IMR-90 (cell line): ENCODE measurements around the gene CC2D2A. TPM values are rescaled to one million over a fixed set of nuclear protein-coding genes. Genes with fewer than 3 reads are reported as not detected.

ENCODE experiments used
- ATAC-seq: fragments of 200-7000 bp; cut with Tn5 transposase; 2 replicates; pipeline ENCODE4 v1.9.1; 2020; ENCODE audit warnings: low read depth, mild to moderate bottlenecking, moderate library complexity
- BruUV-seq: library from RNA; stranded (reverse); fragments of 400-500 nt; replicated peaks from 2 replicates; lab custom pipeline; 2021; lab: Mats Ljungman, UMichigan
- CTCF ChIA-PET: fragments of 300-600 bp; formaldehyde crosslinking; extraction: SDS; loops from one replicate; lab custom pipeline; 2021; ENCODE audit warnings: antibody characterized with exemption; lab: Yijun Ruan, JAX
- POLR2A ChIA-PET: fragments of 300-600 bp; sonication (Branson Sonifier 250); formaldehyde crosslinking; loops from one replicate; lab custom pipeline; 2022; ENCODE audit warnings: antibody characterized with exemption; ENCODE audit not compliant: unreplicated experiment; lab: Charles Lee
- DNase-seq: peaks from one replicate; pipeline ENCODE4 v3.0.0; 2013
- H2AFZ ChIP-seq: replicated peaks from 2 replicates; pipeline ENCODE3; 2013; ENCODE audit warnings: low read length, mild to moderate bottlenecking; ENCODE audit not compliant: poor library complexity
- H2AK5ac ChIP-seq: 2 replicates; pipeline ENCODE4 v1.6.1; 2013; ENCODE audit warnings: low read depth, low read length, inconsistent platforms
- H2AK9ac ChIP-seq: replicated peaks from 2 replicates; pipeline ENCODE3; 2013; ENCODE audit warnings: mild to moderate bottlenecking, low read depth, low read length, moderate library complexity; ENCODE audit not compliant: poor library complexity
- H2BK120ac ChIP-seq: 2 replicates; pipeline ENCODE4 v1.6.1; 2013; ENCODE audit warnings: low read depth, low read length, inconsistent platforms
- H2BK15ac ChIP-seq: 3 replicates; pipeline ENCODE4 v1.6.1; 2013; ENCODE audit warnings: low read depth, low read length, inconsistent platforms
- H2BK20ac ChIP-seq: 2 replicates; pipeline ENCODE4 v1.6.1; 2013; ENCODE audit warnings: low read depth, mild to moderate bottlenecking, inconsistent platforms, low read length, moderate library complexity
- H2BK5ac ChIP-seq: 2 replicates; pipeline ENCODE4 v1.6.1; 2013; ENCODE audit warnings: mild to moderate bottlenecking, low read depth, low read length, inconsistent platforms; ENCODE audit not compliant: poor library complexity, severe bottlenecking
- H3K14ac ChIP-seq: replicated peaks from 2 replicates; pipeline ENCODE4 v1.6.1; 2013; ENCODE audit warnings: low read depth, low read length, inconsistent platforms
- H3K18ac ChIP-seq: 2 replicates; pipeline ENCODE4 v1.6.1; 2013; ENCODE audit warnings: low read depth, low read length, control low read depth
- H3K23ac ChIP-seq: 2 replicates; pipeline ENCODE4 v1.6.1; 2013; ENCODE audit warnings: low read depth, low read length, inconsistent platforms
- H3K27ac ChIP-seq: 2 replicates; pipeline ENCODE4 v1.5.1; 2013; ENCODE audit warnings: mild to moderate bottlenecking, control low read depth, low read length; ENCODE audit not compliant: insufficient read depth
- H3K27me3 ChIP-seq: 2 replicates; pipeline ENCODE4 v1.6.1; 2013; ENCODE audit warnings: low read length; ENCODE audit not compliant: control insufficient read depth, insufficient read depth
- H3K36me3 ChIP-seq: 2 replicates; pipeline ENCODE4 v1.6.1; 2013; ENCODE audit warnings: low read length, mixed read lengths; ENCODE audit not compliant: control insufficient read depth, insufficient read depth
- H3K4ac ChIP-seq: 2 replicates; pipeline ENCODE4 v1.6.1; 2013; ENCODE audit warnings: low read depth, low read length, inconsistent platforms
- H3K4me1 ChIP-seq: 2 replicates; pipeline ENCODE4 v1.6.1; 2013; ENCODE audit warnings: low read length, mixed read lengths; ENCODE audit not compliant: control insufficient read depth, insufficient read depth
- H3K4me2 ChIP-seq: 2 replicates; pipeline ENCODE4 v1.6.1; 2013; ENCODE audit warnings: low read depth, mild to moderate bottlenecking, control low read depth, low read length, moderate library complexity
- H3K4me3 ChIP-seq: 2 replicates; pipeline ENCODE4 v1.5.1; 2013; ENCODE audit warnings: low read depth, mild to moderate bottlenecking, control low read depth, low read length, moderate library complexity; ENCODE audit not compliant: insufficient read depth
- H3K56ac ChIP-seq: 2 replicates; pipeline ENCODE4 v1.6.1; 2013; ENCODE audit warnings: low read length, inconsistent platforms; ENCODE audit not compliant: insufficient read depth; ENCODE audit errors: extremely low read depth
- H3K79me1 ChIP-seq, 2 experiments: 2 replicates each; pipeline ENCODE4 v1.6.1; 2013; ENCODE audit warnings: low read length in 2 of 2, inconsistent platforms in 1 of 2, low read depth in 1 of 2
- H3K9ac ChIP-seq: 2 replicates; pipeline ENCODE4 v1.6.1; 2013; ENCODE audit warnings: low read depth, low read length, control low read depth
- H3K9me1 ChIP-seq: 2 replicates; pipeline ENCODE4 v1.6.1; 2013; ENCODE audit warnings: low read length, inconsistent platforms; ENCODE audit not compliant: insufficient read depth
- H3K9me3 ChIP-seq: 2 replicates; pipeline ENCODE4 v1.6.1; 2013; ENCODE audit warnings: low read length; ENCODE audit not compliant: control insufficient read depth, insufficient read depth
- H4K20me1 ChIP-seq: 2 replicates; pipeline ENCODE4 v1.6.1; 2013; ENCODE audit warnings: low read length, inconsistent platforms; ENCODE audit not compliant: insufficient read depth
- H4K5ac ChIP-seq: 2 replicates; pipeline ENCODE4 v1.6.1; 2013; ENCODE audit warnings: mild to moderate bottlenecking, low read depth, low read length, control low read depth
- H4K8ac ChIP-seq, 2 experiments: 2 replicates each; pipeline ENCODE4 v1.6.1; 2013; ENCODE audit warnings: low read depth in 2 of 2, low read length in 2 of 2, control low read depth in 1 of 2, inconsistent platforms in 1 of 2
- H4K91ac ChIP-seq: 2 replicates; pipeline ENCODE4 v1.6.1; 2013; ENCODE audit warnings: low read depth, low read length, inconsistent platforms; ENCODE audit not compliant: insufficient read depth
- BHLHE40 ChIP-seq: fragments of 150-350 bp; IDR thresholded peaks from 2 replicates; pipeline ENCODE4 v1.6.1; 2016; ENCODE audit warnings: mild to moderate bottlenecking, low read depth, low read length
- CEBPB ChIP-seq: IDR thresholded peaks from 2 replicates; pipeline ENCODE4 v1.6.1; 2012; ENCODE audit warnings: low read depth, low read length, improper control_type of control experiment
- CHD1 ChIP-seq: IDR thresholded peaks from 2 replicates; pipeline ENCODE4 v1.6.1; 2012; ENCODE audit warnings: low read depth, low read length, improper control_type of control experiment
- FOS ChIP-seq: fragments of 150-350 bp; IDR thresholded peaks from 2 replicates; pipeline ENCODE4 v1.6.1; 2016; ENCODE audit warnings: low read depth, low read length
- MAFK ChIP-seq: IDR thresholded peaks from 2 replicates; pipeline ENCODE4 v1.6.1; 2012; ENCODE audit warnings: low read depth, low read length, improper control_type of control experiment
- MAZ ChIP-seq: IDR thresholded peaks from 2 replicates; pipeline ENCODE4 v1.6.1; 2012; ENCODE audit warnings: low read depth, mild to moderate bottlenecking, low read length, improper control_type of control experiment, moderate library complexity, borderline replicate concordance
- MXI1 ChIP-seq: IDR thresholded peaks from 2 replicates; pipeline ENCODE4 v1.6.1; 2012; ENCODE audit warnings: low read depth, mild to moderate bottlenecking, low read length, moderate library complexity, borderline replicate concordance
- NFE2L2 ChIP-seq: fragments of 150-350 bp; IDR thresholded peaks from 2 replicates; pipeline ENCODE4 v1.6.1; 2016; ENCODE audit warnings: low read depth, mild to moderate bottlenecking, low read length
- POLR2A ChIP-seq: IDR thresholded peaks from 2 replicates; pipeline ENCODE4 v1.6.1; 2012; ENCODE audit warnings: mild to moderate bottlenecking, low read depth, low read length
- RAD21 ChIP-seq: IDR thresholded peaks from 2 replicates; pipeline ENCODE4 v1.6.1; 2012; ENCODE audit warnings: low read length, improper control_type of control experiment
- RCOR1 ChIP-seq: IDR thresholded peaks from 2 replicates; pipeline ENCODE4 v1.6.1; 2012; ENCODE audit warnings: mild to moderate bottlenecking, low read length, improper control_type of control experiment; ENCODE audit not compliant: insufficient replicate concordance
- RFX5 ChIP-seq: IDR thresholded peaks from 2 replicates; pipeline ENCODE4 v1.8.0; 2012; ENCODE audit warnings: low read depth, mild to moderate bottlenecking, low read length, moderate library complexity
- SMC3 ChIP-seq: fragments of 150-350 bp; IDR thresholded peaks from 2 replicates; pipeline ENCODE4 v1.6.1; 2016; ENCODE audit warnings: low read depth, mild to moderate bottlenecking, antibody characterized with exemption, low read length, moderate library complexity
- whole genome bisulfite sequencing, 2 experiments: methylation state at CpG; one replicate each; pipeline versions ENCODE4 v1.1.5 to v1.1.7; 2013; ENCODE audit warnings: missing lambda C conversion rate in 2 of 2; ENCODE audit not compliant: insufficient read length in 1 of 2; ENCODE audit errors: extremely low coverage in 2 of 2; 5-methylcytosine and 5-hydroxymethylcytosine counted together
- dilution Hi-C: fragments of 300-500 bp; cut with HindIII; formaldehyde crosslinking; loops from one replicate; pipeline ENCODE4 v1.14.3; 2018; ENCODE audit warnings: low sequenced_read_pairs; ENCODE audit not compliant: unreplicated experiment
- in situ Hi-C: fragments of 300-500 bp; cut with MboI; formaldehyde crosslinking; loops from 3 replicates; pipeline ENCODE4 v1.14.3; 2019; ENCODE audit warnings: low sequenced_read_pairs, inconsistent platforms, mixed read lengths
- intact Hi-C: fragments of 100-400 bp; cut with micrococcal nuclease; formaldehyde crosslinking; loops from 2 replicates; pipeline ENCODE4 v1.10.0; 2022
- polyA plus RNA-seq, 3 experiments: library from polyadenylated mRNA; depleted of rRNA; stranded (reverse); fragments of >200 nt; gene quantifications; 2 replicates each; pipeline ENCODE4 v1.2.3, GENCODE V29; 2012; ENCODE audit warnings: low replicate concordance in 1 of 3
- total RNA-seq: library from RNA; depleted of rRNA; stranded (reverse); fragments of >200 nt; gene quantifications from 2 replicates; pipeline ENCODE4 v1.2.3, GENCODE V29; 2012
- TF ChIP-seq, protein P1 (sequence below): fragments of 150-350 bp; IDR thresholded peaks from 2 replicates; pipeline ENCODE4 v1.6.1; 2016; ENCODE audit warnings: low read depth, mild to moderate bottlenecking, low read length, moderate library complexity, borderline replicate concordance
- TF ChIP-seq, protein P2 (sequence below): fragments of 150-350 bp; IDR thresholded peaks from 2 replicates; pipeline ENCODE4 v1.6.1; 2017; ENCODE audit warnings: mild to moderate bottlenecking, antibody characterized with exemption, low read length, low read depth
- TF ChIP-seq, protein P3 (sequence below): conservative IDR thresholded peaks from 2 replicates; pipeline ENCODE4 v1.5.1; 2012; ENCODE audit warnings: mild to moderate bottlenecking, low read depth, low read length, improper control_type of control experiment

The CC2D2A gene
- total and polyA plus RNA-seq, 2 of the 4 experiments (the other 2 are of a cell fraction), result 20.8 to 26.3 TPM

DNA sequence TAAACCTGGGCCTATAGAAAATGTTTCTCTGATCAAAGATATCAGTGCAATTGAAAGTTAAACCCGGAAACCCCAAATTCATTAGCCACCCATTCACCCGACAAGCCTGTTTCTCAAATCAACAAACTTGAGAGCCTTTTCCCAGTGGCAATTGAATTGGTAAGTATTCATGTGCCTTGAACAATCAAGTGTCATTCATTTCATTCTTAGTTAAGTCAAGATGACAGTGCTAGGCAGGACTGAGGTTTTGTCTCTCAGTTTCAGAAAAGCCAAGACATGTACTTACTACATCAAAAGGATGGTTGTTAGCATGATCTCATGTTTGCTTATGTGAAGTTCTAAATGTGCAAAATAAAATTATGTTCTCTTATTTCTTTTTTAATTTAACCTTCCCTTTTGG lies 32.3 kb downstream of the CC2D2A start:
- Histone ChIP-seq H3K14ac (no peak overlapping the region), H2BK20ac (no peak overlapping the region), H4K8ac (no peak overlapping the region), H2BK5ac (no peak overlapping the region), H3K56ac (no peak overlapping the region), H2BK120ac (no peak overlapping the region), H3K4me3 (no peak overlapping the region), H3K27me3 (no peaks in the 10 kb centered on the region), H4K91ac (no peak overlapping the region), H2BK15ac (no peak overlapping the region), H2AFZ (no peak overlapping the region), H3K9ac (no peak overlapping the region), H4K20me1 (no peaks in the 10 kb centered on the region), H3K36me3 (peaks cover 9% of the 10 kb centered on the region), H3K79me1 (peaks cover 3 to 10% of the 10 kb centered on the region in 2 experiments; a peak in 2 of 4 replicates), H2AK5ac (no peak overlapping the region), H2AK9ac (no peak overlapping the region), H3K4me2 (no peak overlapping the region), H3K23ac (no peak overlapping the region), H4K5ac (no peak overlapping the region), H3K18ac (no peak overlapping the region), H3K27ac (no peak overlapping the region), H3K4me1 (no peaks in the 10 kb centered on the region; the same call in 1 of the 2 replicates), H3K9me3 (peaks cover 3% of the 10 kb centered on the region; the same call in 1 of the 2 replicates), H3K9me1 (peaks cover 5% of the 10 kb centered on the region; the same call in 1 of the 2 replicates), H3K4ac (no peak overlapping the region)
- CTCF ChIA-PET, result no interaction called here
- ATAC-seq, result no peak
- in situ Hi-C loops (no loop called here), dilution Hi-C loops (no loop called here), intact Hi-C loops (no loop called here)
- no peak for TF ChIP-seq NFE2L2
- no peak for TF ChIP-seq MXI1
- no peak for TF ChIP-seq FOS
- no peak for TF ChIP-seq RAD21
- no peak for TF ChIP-seq MAZ
- no peak for TF ChIP-seq CHD1
- TF ChIP-seq SMC3, result no peak
- TF ChIP-seq, protein P1, sequence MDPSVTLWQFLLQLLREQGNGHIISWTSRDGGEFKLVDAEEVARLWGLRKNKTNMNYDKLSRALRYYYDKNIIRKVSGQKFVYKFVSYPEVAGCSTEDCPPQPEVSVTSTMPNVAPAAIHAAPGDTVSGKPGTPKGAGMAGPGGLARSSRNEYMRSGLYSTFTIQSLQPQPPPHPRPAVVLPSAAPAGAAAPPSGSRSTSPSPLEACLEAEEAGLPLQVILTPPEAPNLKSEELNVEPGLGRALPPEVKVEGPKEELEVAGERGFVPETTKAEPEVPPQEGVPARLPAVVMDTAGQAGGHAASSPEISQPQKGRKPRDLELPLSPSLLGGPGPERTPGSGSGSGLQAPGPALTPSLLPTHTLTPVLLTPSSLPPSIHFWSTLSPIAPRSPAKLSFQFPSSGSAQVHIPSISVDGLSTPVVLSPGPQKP, result no peak
- no peak for TF ChIP-seq BHLHE40
- TF ChIP-seq MAFK, result no peak
- no peak for TF ChIP-seq RFX5
- no peak for TF ChIP-seq CEBPB
- no peak for TF ChIP-seq POLR2A
- TF ChIP-seq, protein P2, sequence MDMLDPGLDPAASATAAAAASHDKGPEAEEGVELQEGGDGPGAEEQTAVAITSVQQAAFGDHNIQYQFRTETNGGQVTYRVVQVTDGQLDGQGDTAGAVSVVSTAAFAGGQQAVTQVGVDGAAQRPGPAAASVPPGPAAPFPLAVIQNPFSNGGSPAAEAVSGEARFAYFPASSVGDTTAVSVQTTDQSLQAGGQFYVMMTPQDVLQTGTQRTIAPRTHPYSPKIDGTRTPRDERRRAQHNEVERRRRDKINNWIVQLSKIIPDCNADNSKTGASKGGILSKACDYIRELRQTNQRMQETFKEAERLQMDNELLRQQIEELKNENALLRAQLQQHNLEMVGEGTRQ, result no peak
- TF ChIP-seq, protein P3, sequence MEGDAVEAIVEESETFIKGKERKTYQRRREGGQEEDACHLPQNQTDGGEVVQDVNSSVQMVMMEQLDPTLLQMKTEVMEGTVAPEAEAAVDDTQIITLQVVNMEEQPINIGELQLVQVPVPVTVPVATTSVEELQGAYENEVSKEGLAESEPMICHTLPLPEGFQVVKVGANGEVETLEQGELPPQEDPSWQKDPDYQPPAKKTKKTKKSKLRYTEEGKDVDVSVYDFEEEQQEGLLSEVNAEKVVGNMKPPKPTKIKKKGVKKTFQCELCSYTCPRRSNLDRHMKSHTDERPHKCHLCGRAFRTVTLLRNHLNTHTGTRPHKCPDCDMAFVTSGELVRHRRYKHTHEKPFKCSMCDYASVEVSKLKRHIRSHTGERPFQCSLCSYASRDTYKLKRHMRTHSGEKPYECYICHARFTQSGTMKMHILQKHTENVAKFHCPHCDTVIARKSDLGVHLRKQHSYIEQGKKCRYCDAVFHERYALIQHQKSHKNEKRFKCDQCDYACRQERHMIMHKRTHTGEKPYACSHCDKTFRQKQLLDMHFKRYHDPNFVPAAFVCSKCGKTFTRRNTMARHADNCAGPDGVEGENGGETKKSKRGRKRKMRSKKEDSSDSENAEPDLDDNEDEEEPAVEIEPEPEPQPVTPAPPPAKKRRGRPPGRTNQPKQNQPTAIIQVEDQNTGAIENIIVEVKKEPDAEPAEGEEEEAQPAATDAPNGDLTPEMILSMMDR, result no peak
- no peak for TF ChIP-seq RCOR1
- DNase-seq, result no peak
- POLR2A ChIA-PET, result no interaction called here
- WGBS, 2 experiments, result no CpG with 5 or more reads among the region's 2 CpGs
- BruUV-seq, result no TSS peak
